HepG2 (cell line): Measurements from ENCODE around the gene PID1. TPM values are rescaled to one million over a fixed set of nuclear protein-coding genes. Genes with fewer than 3 reads are reported as not detected.

ENCODE experiments used
- ATAC-seq: fragments of 200-7000 bp; cut with Tn5 transposase; 3 replicates; pipeline ENCODE4 v1.9.1; 2020; ENCODE audit warnings: mild to moderate bottlenecking, moderate library complexity
- BruUV-seq: library from RNA; stranded (reverse); fragments of 400-500 nt; replicated peaks from 2 replicates; lab custom pipeline; 2021; lab: Mats Ljungman, UMichigan
- CTCF ChIA-PET: fragments of 300-600 bp; formaldehyde crosslinking; extraction: SDS; loops from one replicate; lab custom pipeline; 2021; ENCODE audit warnings: low total read pairs, inconsistent platforms, low intra/inter-chr PET ratio; lab: Yijun Ruan, JAX
- POLR2A ChIA-PET: fragments of 350-600 bp; sonication (Branson Sonifier 250); formaldehyde crosslinking; loops from one replicate; lab custom pipeline; 2020; ENCODE audit warnings: antibody characterized with exemption, inconsistent platforms; lab: Yijun Ruan, JAX
- DNase-seq: peaks from one replicate; pipeline ENCODE4 v3.0.0-alpha.2; 2015; ENCODE audit warnings: low spot score
- FAIRE-seq: peaks from 3 replicates; lab custom pipeline; 2011; peaks lifted over from hg19 to GRCh38; lab: Jason Lieb, UNC
- H2AFZ ChIP-seq: one replicate; pipeline ENCODE4 v1.6.1; 2011; ENCODE audit warnings: low read length, inconsistent platforms
- H3K27ac ChIP-seq: fragments of 300-600 bp; 3 replicates; pipeline ENCODE4 v1.8.0; 2011; ENCODE audit warnings: mixed run types, mild to moderate bottlenecking, mixed read lengths, low read length, inconsistent platforms; ENCODE audit not compliant: insufficient read depth; ENCODE audit errors: extremely low read length
- H3K27me3 ChIP-seq, 2 experiments: fragments of 200-600 bp in 1 of 2; 2 replicates in 1 of 2; 3 replicates in 1 of 2; pipeline versions ENCODE4 v1.6.0 to v1.8.0; 2011; ENCODE audit warnings: low read length in 2 of 2, mild to moderate bottlenecking in 2 of 2, moderate library complexity in 2 of 2, inconsistent platforms in 1 of 2; ENCODE audit not compliant: insufficient read depth in 2 of 2, control insufficient read depth in 1 of 2
- H3K36me3 ChIP-seq, 2 experiments: fragments of 200-600 bp in 1 of 2; replicated peaks in 1 of 2; 2 replicates in 1 of 2; 3 replicates in 1 of 2; pipeline versions ENCODE4 v1.5.1 to v1.8.0; 2011; ENCODE audit warnings: low read length in 2 of 2, inconsistent platforms in 1 of 2; ENCODE audit not compliant: insufficient read depth in 2 of 2, control insufficient read depth in 1 of 2
- H3K4me1 ChIP-seq: 2 replicates; pipeline ENCODE4 v1.5.1; 2012; ENCODE audit warnings: low read length, inconsistent platforms; ENCODE audit not compliant: insufficient read depth
- H3K4me2 ChIP-seq: 2 replicates; pipeline ENCODE4 v1.6.0; 2011; ENCODE audit warnings: low read depth, low read length, inconsistent platforms
- H3K4me3 ChIP-seq, 3 experiments: fragments of 200-600 bp in 1 of 3; sonication (generic), shearing (Covaris generic) in 1 of 3; replicated peaks in 1 of 3; 2 replicates each; pipeline ENCODE4 v1.5.1; 2011 to 2016; ENCODE audit warnings: low read length in 3 of 3, inconsistent platforms in 2 of 3, low read depth in 2 of 3, mild to moderate bottlenecking in 2 of 3, control low read depth in 1 of 3, mixed read lengths in 1 of 3; ENCODE audit not compliant: insufficient read depth in 1 of 3
- H3K79me2 ChIP-seq: one replicate; pipeline ENCODE4 v1.6.1; 2011; ENCODE audit warnings: low read length, inconsistent platforms; ENCODE audit not compliant: insufficient read depth
- H3K9ac ChIP-seq: 2 replicates; pipeline ENCODE4 v1.6.0; 2011; ENCODE audit warnings: mild to moderate bottlenecking, low read depth, low read length, inconsistent platforms; ENCODE audit not compliant: insufficient read depth
- H3K9me3 ChIP-seq: 2 replicates; pipeline ENCODE4 v1.5.1; 2012; ENCODE audit warnings: mild to moderate bottlenecking, low read length
- H4K20me1 ChIP-seq: 2 replicates; pipeline ENCODE4 v1.6.0; 2011; ENCODE audit warnings: inconsistent platforms, mild to moderate bottlenecking, low read length, moderate library complexity; ENCODE audit not compliant: insufficient read depth
- CBX5 ChIP-seq: sonication (generic); formaldehyde crosslinking; IDR thresholded peaks from 2 replicates; pipeline ENCODE4 v1.4.0; 2020; ENCODE audit warnings: missing genetic modification reagents, borderline replicate concordance
- CREB1 ChIP-seq, 2 experiments: fragments of 450-650 bp in 1 of 2; IDR thresholded peaks; 2 replicates each; pipeline ENCODE4 v1.6.1; 2016 to 2017; ENCODE audit warnings: control low read depth in 1 of 2, mild to moderate bottlenecking in 1 of 2, missing compliant biosample characterization in 1 of 2, missing genetic modification characterization in 1 of 2
- GFI1 ChIP-seq: sonication (generic); formaldehyde crosslinking; IDR thresholded peaks from 2 replicates; pipeline ENCODE4 v1.5.0; 2020; ENCODE audit warnings: missing genetic modification reagents, mild to moderate bottlenecking, borderline replicate concordance
- JARID2 ChIP-seq: sonication (generic); formaldehyde crosslinking; IDR thresholded peaks from 2 replicates; pipeline ENCODE4 v1.8.1; 2023; ENCODE audit warnings: missing genetic modification reagents, inconsistent platforms; ENCODE audit not compliant: insufficient replicate concordance
- MBNL3 ChIP-seq: fragments of 250-450 bp; sonication (Bioruptor Pico); conservative IDR thresholded peaks from 2 replicates; pipeline ENCODE4 v1.8.0; 2022; ENCODE audit warnings: mild to moderate bottlenecking, inconsistent platforms
- SIX1 ChIP-seq: sonication (generic); formaldehyde crosslinking; IDR thresholded peaks from 2 replicates; pipeline ENCODE4 v1.4.0; 2020; ENCODE audit warnings: missing genetic modification reagents, borderline replicate concordance
- SNAI1 ChIP-seq: sonication (generic); formaldehyde crosslinking; IDR thresholded peaks from 2 replicates; pipeline ENCODE4 v1.5.0; 2020; ENCODE audit warnings: mild to moderate bottlenecking, missing genetic modification reagents, borderline replicate concordance
- SP140L ChIP-seq: sonication (generic); formaldehyde crosslinking; IDR thresholded peaks from 2 replicates; pipeline ENCODE4 v1.4.0; 2020; ENCODE audit warnings: missing genetic modification reagents, borderline replicate concordance
- TBX3 ChIP-seq: fragments of 450-650 bp; IDR thresholded peaks from 2 replicates; pipeline ENCODE4 v1.6.1; 2017; ENCODE audit warnings: antibody characterized with exemption, mild to moderate bottlenecking, inconsistent platforms, borderline replicate concordance
- TERF1 ChIP-seq: sonication (generic); formaldehyde crosslinking; IDR thresholded peaks from 2 replicates; pipeline ENCODE4 v1.8.0; 2022; ENCODE audit warnings: mild to moderate bottlenecking, missing genetic modification reagents, moderate library complexity
- WIZ ChIP-seq: sonication (generic); formaldehyde crosslinking; IDR thresholded peaks from 2 replicates; pipeline ENCODE4 v1.5.1; 2020; ENCODE audit warnings: mild to moderate bottlenecking, missing genetic modification reagents
- ZBTB26 ChIP-seq: IDR thresholded peaks from 2 replicates; pipeline ENCODE4 v1.6.1; 2016; ENCODE audit warnings: missing compliant biosample characterization, missing genetic modification reagents, borderline replicate concordance
- ZNF260 ChIP-seq: sonication (generic); formaldehyde crosslinking; IDR thresholded peaks from 2 replicates; pipeline ENCODE4 v1.4.0; 2020; ENCODE audit warnings: missing genetic modification reagents, low read depth, mild to moderate bottlenecking, borderline replicate concordance
- ZNF44 ChIP-seq: sonication (generic); formaldehyde crosslinking; IDR thresholded peaks from 2 replicates; pipeline ENCODE4 v1.5.1; 2020; ENCODE audit warnings: mild to moderate bottlenecking, missing genetic modification reagents
- ZNF546 ChIP-seq: sonication (generic); formaldehyde crosslinking; conservative IDR thresholded peaks from 2 replicates; pipeline ENCODE4 v1.8.1; 2023; ENCODE audit warnings: mild to moderate bottlenecking, missing genetic modification reagents
- ZNF619 ChIP-seq: sonication (generic); formaldehyde crosslinking; IDR thresholded peaks from 2 replicates; pipeline ENCODE4 v1.4.0; 2020; ENCODE audit warnings: mild to moderate bottlenecking, missing genetic modification reagents
- WGBS: methylation state at CpG from one replicate; pipeline ENCODE4 v1.1.6; 2017; ENCODE audit warnings: low lambda C conversion rate; 5-methylcytosine and 5-hydroxymethylcytosine counted together
- in situ Hi-C: cut with HindIII; loops from 2 replicates; pipeline ENCODE4 v1.10.0; 2017; ENCODE audit warnings: low pct_unique_long_range_greater_than_20kb; ENCODE audit not compliant: extremely low pct_ligation_motif_present
- intact Hi-C: fragments of 100-400 bp; cut with micrococcal nuclease; formaldehyde crosslinking; loops from one replicate; pipeline ENCODE4 v1.10.0; 2022; ENCODE audit not compliant: unreplicated experiment
- polyA plus RNA-seq, 8 experiments: library from polyadenylated mRNA; depleted of rRNA in 3 of 8; stranded (reverse) in 7 of 8; unstranded in 1 of 8; fragments of >200 nt; fragmentation: Illumina TruSeq in 4 of 8; extraction: Trizol in 4 of 8; gene quantifications; 2 replicates each; pipeline versions ENCODE4 v1.2.1 to v1.2.3, GENCODE V29; 2011 to 2016; ENCODE audit warnings: low read depth in 4 of 8, missing spikeins in 1 of 8, mixed read lengths in 1 of 8; ENCODE audit not compliant: insufficient read depth in 1 of 8
- total RNA-seq, 5 experiments: library from RNA; depleted of rRNA; stranded (reverse); fragments of >200 nt; fragmentation: Illumina TruSeq; extraction: Trizol; gene quantifications; 2 replicates each; pipeline ENCODE4 v1.2.3, GENCODE V29; 2016; ENCODE audit warnings: low read depth in 1 of 5
- TF ChIP-seq, protein P1 (sequence below): sonication (generic); formaldehyde crosslinking; IDR thresholded peaks from 2 replicates; pipeline ENCODE4 v1.4.0; 2020; ENCODE audit warnings: missing genetic modification reagents

PID1 gene
- total and polyA plus RNA-seq, 2 of the 13 experiments (the other 11 are each of a cell fraction or from before 2014, with no cell fraction given), result 0.15 to 0.18 TPM

GRCh38 chr2:229178117-229178516 is 93.0 kb downstream of the PID1 start:
- Histone ChIP-seq H3K9ac (no peak overlapping the region), H3K4me2 (no peak overlapping the region), H3K9me3 (peaks cover 97% of the 10 kb centered on the region), H3K4me3 (no peak overlapping the region), H3K27me3 (no peaks in the 10 kb centered on the region), H3K79me2 (no peaks in the 10 kb centered on the region), H3K27ac (no peak overlapping the region), H3K4me1 (no peaks in the 10 kb centered on the region)
- in situ Hi-C loops, result no loop called here
- FAIRE-seq (no peak), DNase-seq (no peak), ATAC-seq (no peak)
- intact Hi-C loops, result no loop called here
- 70% methylated on average over 3 of the region's 3 CpGs for whole genome bisulfite sequencing
- TF ChIP-seq TERF1 (CRISPR knock-in tag) (no peak), CREB1 (IDR thresholded peaks at IDR 0.05) (no peak), CREB1 (CRISPR knock-in tag; IDR thresholded peaks at IDR 0.05) (no peak)
- TF ChIP-seq, all 625 proteins: peak for 0
- Histone ChIP-seq H2AFZ (no peak overlapping the region), H3K36me3 (no peaks in the 10 kb centered on the region), H4K20me1 (no peaks in the 10 kb centered on the region)
- ChIA-PET CTCF (no interaction called here), POLR2A (no interaction called here)
- BruUV-seq, result no TSS peak

DNA sequence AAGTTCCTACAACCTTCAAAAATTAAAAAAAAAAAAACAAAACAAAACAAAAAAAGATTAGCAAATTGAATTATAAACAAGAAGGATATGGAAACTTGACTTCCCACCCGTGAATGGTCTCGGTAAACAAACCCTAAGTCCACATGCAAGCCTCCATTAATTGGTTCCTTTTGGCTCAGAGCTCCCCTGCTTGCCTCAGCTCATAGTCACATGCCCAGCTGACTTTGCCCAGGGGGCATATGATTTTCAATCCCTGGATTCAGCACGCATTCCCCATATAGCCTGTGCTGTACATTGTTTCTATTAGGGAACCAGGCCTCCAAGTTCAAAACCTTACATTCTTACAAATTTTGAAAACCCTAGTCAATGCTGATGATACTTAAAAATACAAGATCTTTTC is 95.0 kb downstream of the PID1 start:
- DNase-seq (no peak), ATAC-seq (no peak), FAIRE-seq (no peak)
- Histone ChIP-seq H3K36me3 (no peaks in the 10 kb centered on the region), H2AFZ (no peak overlapping the region), H3K9me3 (peaks cover 97% of the 10 kb centered on the region), H3K4me2 (no peak overlapping the region), H3K9ac (no peak overlapping the region), H3K79me2 (no peaks in the 10 kb centered on the region), H3K4me3 (no peak overlapping the region), H3K27ac (no peak overlapping the region), H3K4me1 (no peaks in the 10 kb centered on the region), H3K27me3 (no peaks in the 10 kb centered on the region), H4K20me1 (no peaks in the 10 kb centered on the region)
- in situ Hi-C loops (no loop called here), intact Hi-C loops (no loop called here)
- no TSS peak for BruUV-seq
- WGBS, result 38% methylated on average over 3 of the region's 3 CpGs
- POLR2A ChIA-PET, result no interaction called here
- CTCF ChIA-PET, result no interaction called here
- TF ChIP-seq SP140L (CRISPR knock-in tag) (no peak), MBNL3 (CRISPR knock-in tag) (no peak), ZNF44 (CRISPR knock-in tag) (no peak), SIX1 (no peak), CBX5 (CRISPR knock-in tag) (no peak), TBX3 (no peak), ZNF546 (CRISPR knock-in tag) (no peak), GFI1 (no peak), ZNF619 (no peak), SNAI1 (CRISPR knock-in tag) (no peak), JARID2 (no peak), ZNF260 (CRISPR knock-in tag) (no peak), WIZ (CRISPR knock-in tag) (no peak), ZBTB26 (CRISPR knock-in tag) (no peak)
- TF ChIP-seq, protein P1, sequence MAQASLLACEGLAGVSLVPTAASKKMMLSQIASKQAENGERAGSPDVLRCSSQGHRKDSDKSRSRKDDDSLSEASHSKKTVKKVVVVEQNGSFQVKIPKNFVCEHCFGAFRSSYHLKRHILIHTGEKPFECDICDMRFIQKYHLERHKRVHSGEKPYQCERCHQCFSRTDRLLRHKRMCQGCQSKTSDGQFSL (CRISPR knock-in tag), result no peak
